Gastroesophageal sphincter (tissue), 3 donors: ENCODE results near the gene CCDC32.

Experiments used
- EP300 ChIP-seq: sonication (generic); formaldehyde crosslinking; IDR thresholded peaks from one replicate; pipeline ENCODE4 v1.6.1; 2017; ENCODE audit warnings: antibody characterized with exemption, mild to moderate bottlenecking
- POLR2A ChIP-seq, 2 donors: fragments of 450-650 bp; IDR thresholded peaks; one replicate each; pipeline ENCODE4 v1.6.1; 2017; ENCODE audit warnings: antibody characterized with exemption in 2 of 2, mild to moderate bottlenecking in 2 of 2, moderate library complexity in 1 of 2
- TF ChIP-seq, protein P1 (sequence below), 4 experiments: fragments of 200-600 bp in 2 of 4; fragments of 450-650 bp in 2 of 4; sonication (generic) in 1 of 4; IDR thresholded peaks; one replicate each; pipeline ENCODE4 v1.5.1; 2017 to 2019; ENCODE audit warnings: antibody characterized with exemption in 4 of 4, mild to moderate bottlenecking in 2 of 4, moderate library complexity in 2 of 4

DNA sequence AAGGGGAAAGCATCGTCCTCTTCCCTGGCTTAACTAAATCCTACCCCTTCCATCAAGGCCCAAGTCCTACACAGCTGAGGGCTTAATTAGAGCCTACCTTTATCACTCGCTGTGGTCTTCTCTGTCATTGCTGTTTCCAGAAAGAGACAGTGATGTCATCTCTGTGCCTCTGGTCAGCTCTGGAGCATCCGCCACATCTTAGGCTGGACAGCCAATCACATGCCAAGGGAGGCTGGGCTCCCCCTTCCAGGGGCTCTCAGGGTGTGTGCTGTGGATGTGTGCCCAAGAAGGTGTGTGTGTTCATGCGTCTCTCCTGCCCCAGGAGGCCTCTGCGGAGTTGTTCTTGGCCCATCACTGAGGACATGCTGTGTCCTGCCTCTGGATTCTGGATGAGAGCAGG, 51.2 kb downstream of the CCDC32 start:
- TF ChIP-seq POLR2A (IDR thresholded peaks at IDR 0.05): no peak
- TF ChIP-seq, protein P1, sequence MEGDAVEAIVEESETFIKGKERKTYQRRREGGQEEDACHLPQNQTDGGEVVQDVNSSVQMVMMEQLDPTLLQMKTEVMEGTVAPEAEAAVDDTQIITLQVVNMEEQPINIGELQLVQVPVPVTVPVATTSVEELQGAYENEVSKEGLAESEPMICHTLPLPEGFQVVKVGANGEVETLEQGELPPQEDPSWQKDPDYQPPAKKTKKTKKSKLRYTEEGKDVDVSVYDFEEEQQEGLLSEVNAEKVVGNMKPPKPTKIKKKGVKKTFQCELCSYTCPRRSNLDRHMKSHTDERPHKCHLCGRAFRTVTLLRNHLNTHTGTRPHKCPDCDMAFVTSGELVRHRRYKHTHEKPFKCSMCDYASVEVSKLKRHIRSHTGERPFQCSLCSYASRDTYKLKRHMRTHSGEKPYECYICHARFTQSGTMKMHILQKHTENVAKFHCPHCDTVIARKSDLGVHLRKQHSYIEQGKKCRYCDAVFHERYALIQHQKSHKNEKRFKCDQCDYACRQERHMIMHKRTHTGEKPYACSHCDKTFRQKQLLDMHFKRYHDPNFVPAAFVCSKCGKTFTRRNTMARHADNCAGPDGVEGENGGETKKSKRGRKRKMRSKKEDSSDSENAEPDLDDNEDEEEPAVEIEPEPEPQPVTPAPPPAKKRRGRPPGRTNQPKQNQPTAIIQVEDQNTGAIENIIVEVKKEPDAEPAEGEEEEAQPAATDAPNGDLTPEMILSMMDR (IDR thresholded peaks at IDR 0.05): no peak
- no peak for TF ChIP-seq EP300
